SIG-M5 (cell line): Measurements from ENCODE around the gene CHD9.
"Not testable (repeated sequence)": the region's sequence is repeated elsewhere in the genome, so short reads cannot be mapped to it uniquely, and the experiment has no call there.

ENCODE experiments used
- DNase-seq: peaks from one replicate; lab custom pipeline; 2025; lab: John Stamatoyannopoulos, UW

CHD9 gene

GRCh38 chr16:53054670-53055485, at the start of gene CHD9:
Gene CHD9 (plus strand): TSS chr16:53054991. CDS start chr16:53156090, 101,099 bp downstream.
- DNase-seq: peak; percentile 31

- no peak for DNase-seq
Observed at GRCh38 chr16:53007095-53007494, 47.7 kb upstream of the CHD9 start.

- no peak for DNase-seq
Observed at GRCh38 chr16:53014287-53014686, 40.5 kb upstream of the CHD9 start.

GRCh38 chr16:53018834-53019416, 35.9 kb upstream of the CHD9 start:
- DNase-seq: no peak

GRCh38 chr16:53022374-53022773, 32.4 kb upstream of the CHD9 start:
- DNase-seq: no peak

- DNase-seq: no peak
Observed at GRCh38 chr16:53024045-53024444, 30.7 kb upstream of the CHD9 start.

- DNase-seq: no peak
Observed at GRCh38 chr16:53029971-53030370, 24.8 kb upstream of the CHD9 start.

- DNase-seq: no peak
Observed at GRCh38 chr16:53031323-53031942, 23.4 kb upstream of the CHD9 start.

GRCh38 chr16:53034306-53034705, 20.5 kb upstream of the CHD9 start:
- no peak for DNase-seq

GRCh38 chr16:53035176-53035942, 19.4 kb upstream of the CHD9 start:
- no peak for DNase-seq

GRCh38 chr16:53036066-53036465, 18.7 kb upstream of the CHD9 start:
- DNase-seq: no peak

GRCh38 chr16:53036711-53037110, 18.1 kb upstream of the CHD9 start:
- DNase-seq: not testable (repeated sequence)

GRCh38 chr16:53040788-53041187, 14.0 kb upstream of the CHD9 start:
- DNase-seq: no peak

GRCh38 chr16:53041320-53042051, 13.3 kb upstream of the CHD9 start:
- no peak for DNase-seq

- no peak for DNase-seq
Observed at GRCh38 chr16:53042235-53042701, 12.5 kb upstream of the CHD9 start.

- DNase-seq: no peak
Observed at GRCh38 chr16:53043428-53043831, 11.4 kb upstream of the CHD9 start.

- DNase-seq: no peak
Observed at GRCh38 chr16:53043986-53044601, 10.7 kb upstream of the CHD9 start.

- DNase-seq: no peak
Observed at GRCh38 chr16:53045341-53046220, 9.2 kb upstream of the CHD9 start.

GRCh38 chr16:53047515-53047914, 7.3 kb upstream of the CHD9 start:
- DNase-seq: not testable (repeated sequence)
